Panc1 (cell line): ENCODE measurements around the gene ZNF431.

ENCODE experiments used
- CTCF ChIP-seq: fragments of 450-650 bp; IDR thresholded peaks from 2 replicates; pipeline ENCODE4 v1.5.1; 2017; ENCODE audit warnings: mild to moderate bottlenecking
- POLR2AphosphoS5 ChIP-seq: IDR thresholded peaks from 2 replicates; pipeline ENCODE4 v1.6.1; 2012; ENCODE audit warnings: mild to moderate bottlenecking, low read depth, low read length, moderate library complexity

GRCh38 chr19:21221693-21222092, 79.9 kb downstream of the ZNF431 start:
- TF ChIP-seq POLR2AphosphoS5 (no peak), CTCF (no peak)
